Hepatocyte (in vitro differentiated cells): ENCODE results near the gene APPL2. TPM values are rescaled to one million over a fixed set of nuclear protein-coding genes. Genes with fewer than 3 reads are reported as not detected.

Experiments
- DNase-seq: peaks from one replicate; pipeline ENCODE4 v3.0.0-alpha.2; 2016; ENCODE audit warnings: low spot score
- H2AFZ ChIP-seq: fragments of 200-600 bp; sonication (generic); 2 replicates; pipeline ENCODE4 v1.6.0; 2016; ENCODE audit warnings: antibody characterized with exemption, mild to moderate bottlenecking
- H3K27ac ChIP-seq: fragments of 200-600 bp; sonication (generic); 2 replicates; pipeline ENCODE4 v1.5.1; 2016; ENCODE audit warnings: mild to moderate bottlenecking
- H3K27me3 ChIP-seq: fragments of 200-600 bp; sonication (generic); 2 replicates; pipeline ENCODE4 v1.6.1; 2016
- H3K36me3 ChIP-seq: fragments of 200-600 bp; sonication (generic); replicated peaks from 2 replicates; pipeline ENCODE4 v1.5.1; 2016; ENCODE audit warnings: low read depth; ENCODE audit not compliant: insufficient read depth
- H3K4me1 ChIP-seq: fragments of 200-600 bp; sonication (generic); 2 replicates; pipeline ENCODE4 v1.5.1; 2016; ENCODE audit warnings: mild to moderate bottlenecking, moderate library complexity; ENCODE audit not compliant: insufficient read depth
- H3K4me2 ChIP-seq: fragments of 200-600 bp; sonication (generic); 2 replicates; pipeline ENCODE4 v1.6.0; 2016
- H3K4me3 ChIP-seq: fragments of 200-600 bp; sonication (generic); 2 replicates; pipeline ENCODE4 v1.5.1; 2016; ENCODE audit warnings: mild to moderate bottlenecking
- H3K79me2 ChIP-seq: fragments of 200-600 bp; sonication (generic); 2 replicates; pipeline ENCODE4 v1.6.0; 2017; ENCODE audit warnings: mild to moderate bottlenecking
- H3K9me2 ChIP-seq: fragments of 200-600 bp; sonication (generic); replicated peaks from 2 replicates; pipeline ENCODE4 v1.6.0; 2017; ENCODE audit warnings: mild to moderate bottlenecking; ENCODE audit not compliant: insufficient read depth
- H3K9me3 ChIP-seq: fragments of 200-600 bp; sonication (generic); 2 replicates; pipeline ENCODE4 v1.5.1; 2016; ENCODE audit warnings: low read depth, mild to moderate bottlenecking
- H4K20me1 ChIP-seq: fragments of 200-600 bp; sonication (generic); 2 replicates; pipeline ENCODE4 v1.6.0; 2016; ENCODE audit warnings: mild to moderate bottlenecking; ENCODE audit not compliant: insufficient read depth, poor library complexity, severe bottlenecking
- CTCF ChIP-seq: fragments of 200-600 bp; sonication (generic); IDR thresholded peaks from 2 replicates; pipeline ENCODE4 v1.5.1; 2016; ENCODE audit warnings: antibody characterized with exemption, mild to moderate bottlenecking; ENCODE audit not compliant: poor library complexity
- EZH2 ChIP-seq: fragments of 200-600 bp; sonication (generic); IDR thresholded peaks from 2 replicates; pipeline ENCODE4 v1.6.1; 2016; ENCODE audit warnings: antibody characterized with exemption, mild to moderate bottlenecking, borderline replicate concordance
- EZH2phosphoT487 ChIP-seq: fragments of 200-600 bp; sonication (generic); IDR thresholded peaks from one replicate; pipeline ENCODE4 v1.6.1; 2018; ENCODE audit warnings: antibody characterized with exemption, mild to moderate bottlenecking, low read depth, moderate library complexity; ENCODE audit not compliant: unreplicated experiment, severe bottlenecking
- WGBS: methylation state at CpG from one replicate; pipeline ENCODE4 v1.1.6; 2016; ENCODE audit warnings: low lambda C conversion rate; ENCODE audit errors: missing lambda C conversion rate; 5-methylcytosine and 5-hydroxymethylcytosine counted together
- polyA plus RNA-seq: library from polyadenylated mRNA; unstranded; fragments of >200 nt; fragmentation: Nextera tagmentation; extraction: Ambion mirVana; gene quantifications from 2 replicates; pipeline ENCODE4 v1.2.1, GENCODE V29; 2016
- total RNA-seq: library from RNA; depleted of rRNA; stranded (reverse); fragments of >200 nt; gene quantifications from 2 replicates; pipeline ENCODE4 v1.2.3, GENCODE V29; 2014

The APPL2 gene
- total and polyA plus RNA-seq, 2 experiments from 2014 or later, result 42.2 to 74.1 TPM

- H3K4me1 ChIP-seq, result no peaks in the 10 kb centered on the region
- H3K9me2 ChIP-seq, result no peaks in the 10 kb centered on the region
- H3K79me2 ChIP-seq, result no peaks in the 10 kb centered on the region
- 88% methylated on average over 6 of the region's 6 CpGs for WGBS
- no peaks in the 10 kb centered on the region for H3K9me3 ChIP-seq
- no peak overlapping the region for H3K4me3 ChIP-seq
- peaks cover 6% of the 10 kb centered on the region for H3K36me3 ChIP-seq
- no peak overlapping the region for H3K4me2 ChIP-seq
- peak overlapping the region; percentile 37 for H3K27ac ChIP-seq
- H3K27me3 ChIP-seq, result no peaks in the 10 kb centered on the region
- TF ChIP-seq EZH2phosphoT487 (no peak), CTCF (no peak), EZH2 (no peak)
- H4K20me1 ChIP-seq, result no peaks in the 10 kb centered on the region
- no peak overlapping the region for H2AFZ ChIP-seq
- peak; percentile 44 for DNase-seq
Observed at GRCh38 chr12:105204916-105205315, 31.1 kb downstream of the APPL2 start.

- Histone ChIP-seq H3K4me3 (no peak overlapping the region), H3K27ac (no peak overlapping the region), H2AFZ (no peak overlapping the region), H4K20me1 (no peaks in the 10 kb centered on the region), H3K9me3 (no peaks in the 10 kb centered on the region), H3K27me3 (no peaks in the 10 kb centered on the region), H3K4me2 (no peak overlapping the region), H3K4me1 (no peaks in the 10 kb centered on the region), H3K9me2 (no peaks in the 10 kb centered on the region), H3K79me2 (no peaks in the 10 kb centered on the region), H3K36me3 (peaks cover 6% of the 10 kb centered on the region)
- DNase-seq, result no peak
- TF ChIP-seq EZH2phosphoT487 (no peak), EZH2 (no peak)
- 97% methylated on average over 8 of the region's 8 CpGs for WGBS
Observed at GRCh38 chr12:105204127-105204526, 31.8 kb downstream of the APPL2 start.

GRCh38 chr12:105202202-105202601 is 33.8 kb downstream of the APPL2 start:
- Histone ChIP-seq H3K4me2 (no peak overlapping the region), H3K27ac (no peak overlapping the region), H4K20me1 (no peaks in the 10 kb centered on the region), H3K79me2 (no peaks in the 10 kb centered on the region), H3K4me1 (no peaks in the 10 kb centered on the region), H3K9me3 (no peaks in the 10 kb centered on the region), H3K27me3 (no peaks in the 10 kb centered on the region), H2AFZ (no peak overlapping the region), H3K36me3 (peaks cover 4% of the 10 kb centered on the region), H3K9me2 (no peaks in the 10 kb centered on the region), H3K4me3 (no peak overlapping the region)
- DNase-seq, result no peak
- TF ChIP-seq CTCF, result no peak
- WGBS, result 98% methylated on average over 6 of the region's 6 CpGs

- Histone ChIP-seq H4K20me1 (no peaks in the 10 kb centered on the region), H3K4me3 (no peak overlapping the region), H2AFZ (no peak overlapping the region), H3K27ac (no peak overlapping the region), H3K9me3 (no peaks in the 10 kb centered on the region), H3K36me3 (no peaks in the 10 kb centered on the region), H3K4me1 (no peaks in the 10 kb centered on the region), H3K4me2 (no peak overlapping the region), H3K79me2 (no peaks in the 10 kb centered on the region), H3K27me3 (no peaks in the 10 kb centered on the region), H3K9me2 (no peaks in the 10 kb centered on the region)
- DNase-seq, result no peak
- 92% methylated on average over 7 of the region's 7 CpGs for WGBS
- TF ChIP-seq EZH2 (no peak), EZH2phosphoT487 (no peak), CTCF (no peak)
Observed at GRCh38 chr12:105201299-105201698, 34.7 kb downstream of the APPL2 start.
